22Rv1 (cell line): Measurements from ENCODE around the gene REG3A.

ENCODE experiments used
- ZFX ChIP-seq: fragments of 450-650 bp; IDR thresholded peaks from 2 replicates; pipeline ENCODE4 v1.6.1; 2017; ENCODE audit warnings: antibody characterized with exemption, borderline replicate concordance
- TF ChIP-seq, protein P1 (sequence below): fragments of 450-650 bp; IDR thresholded peaks from 2 replicates; pipeline ENCODE4 v1.5.1; 2017; ENCODE audit warnings: mild to moderate bottlenecking

DNA sequence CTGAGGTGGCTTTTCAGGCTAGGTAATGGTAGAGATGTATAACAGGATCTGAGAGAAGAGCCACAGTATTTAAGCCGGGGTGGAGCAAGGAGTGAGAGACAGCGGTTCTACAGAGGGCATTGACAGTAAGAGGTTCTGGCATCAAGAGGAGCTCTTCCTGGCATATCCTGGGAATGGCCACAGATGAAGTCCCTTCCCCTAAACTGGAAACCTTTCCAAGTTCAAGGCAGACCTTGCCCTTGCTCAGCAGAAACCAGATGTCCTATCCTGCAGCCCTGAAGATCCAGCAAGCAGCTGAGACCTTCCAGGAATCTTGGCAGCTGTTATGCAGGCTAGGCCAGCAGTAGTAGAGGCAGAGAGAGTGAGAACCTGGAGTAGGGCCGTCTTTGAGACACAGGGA, 21.2 kb downstream of the REG3A start:
- TF ChIP-seq, protein P1, sequence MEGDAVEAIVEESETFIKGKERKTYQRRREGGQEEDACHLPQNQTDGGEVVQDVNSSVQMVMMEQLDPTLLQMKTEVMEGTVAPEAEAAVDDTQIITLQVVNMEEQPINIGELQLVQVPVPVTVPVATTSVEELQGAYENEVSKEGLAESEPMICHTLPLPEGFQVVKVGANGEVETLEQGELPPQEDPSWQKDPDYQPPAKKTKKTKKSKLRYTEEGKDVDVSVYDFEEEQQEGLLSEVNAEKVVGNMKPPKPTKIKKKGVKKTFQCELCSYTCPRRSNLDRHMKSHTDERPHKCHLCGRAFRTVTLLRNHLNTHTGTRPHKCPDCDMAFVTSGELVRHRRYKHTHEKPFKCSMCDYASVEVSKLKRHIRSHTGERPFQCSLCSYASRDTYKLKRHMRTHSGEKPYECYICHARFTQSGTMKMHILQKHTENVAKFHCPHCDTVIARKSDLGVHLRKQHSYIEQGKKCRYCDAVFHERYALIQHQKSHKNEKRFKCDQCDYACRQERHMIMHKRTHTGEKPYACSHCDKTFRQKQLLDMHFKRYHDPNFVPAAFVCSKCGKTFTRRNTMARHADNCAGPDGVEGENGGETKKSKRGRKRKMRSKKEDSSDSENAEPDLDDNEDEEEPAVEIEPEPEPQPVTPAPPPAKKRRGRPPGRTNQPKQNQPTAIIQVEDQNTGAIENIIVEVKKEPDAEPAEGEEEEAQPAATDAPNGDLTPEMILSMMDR, result no peak
- no peak for TF ChIP-seq ZFX
